Neural cell (in vitro differentiated cells): ENCODE data around the gene MRPL11.
"Not testable (repeated sequence)": the region's sequence is repeated elsewhere in the genome, so short reads cannot be mapped to it uniquely, and the experiment has no call there.

Experiments
- CTCF ChIP-seq: fragments of 450-650 bp; IDR thresholded peaks from 2 replicates; pipeline ENCODE4 v1.5.1; 2014; ENCODE audit warnings: antibody characterized with exemption, mild to moderate bottlenecking, moderate library complexity; ENCODE audit not compliant: poor library complexity, severe bottlenecking
- EP300 ChIP-seq: fragments of 450-650 bp; conservative IDR thresholded peaks from 2 replicates; pipeline ENCODE4 v1.6.1; 2014; ENCODE audit warnings: antibody characterized with exemption, mild to moderate bottlenecking, moderate library complexity; ENCODE audit not compliant: poor library complexity, severe bottlenecking
- EZH2 ChIP-seq: fragments of 200-600, 300-800 bp; shearing (Covaris generic), sonication (generic); IDR thresholded peaks from 2 replicates; pipeline ENCODE4 v1.6.1; 2014; ENCODE audit warnings: antibody characterized with exemption, low read length, borderline replicate concordance, mild to moderate bottlenecking; ENCODE audit not compliant: insufficient read depth, poor library complexity, severe bottlenecking
- MXI1 ChIP-seq: fragments of 450-650 bp; conservative IDR thresholded peaks from 2 replicates; pipeline ENCODE4 v1.6.1; 2014; ENCODE audit warnings: antibody characterized with exemption, mild to moderate bottlenecking; ENCODE audit not compliant: poor library complexity, severe bottlenecking
- POLR2AphosphoS5 ChIP-seq: IDR thresholded peaks from 2 replicates; pipeline ENCODE4 v1.6.1; 2012
- RAD21 ChIP-seq: fragments of 450-650 bp; conservative IDR thresholded peaks from 2 replicates; pipeline ENCODE4 v1.6.1; 2014; ENCODE audit warnings: antibody characterized with exemption, mild to moderate bottlenecking, moderate library complexity
- REST ChIP-seq: IDR thresholded peaks from 2 replicates; pipeline ENCODE4 v1.6.1; 2012; ENCODE audit warnings: borderline replicate concordance
- SMC3 ChIP-seq: fragments of 450-650 bp; conservative IDR thresholded peaks from 2 replicates; pipeline ENCODE4 v1.6.1; 2014; ENCODE audit warnings: antibody characterized with exemption, mild to moderate bottlenecking, moderate library complexity; ENCODE audit not compliant: poor library complexity
- TAF1 ChIP-seq: IDR thresholded peaks from 2 replicates; pipeline ENCODE4 v1.6.1; 2012; ENCODE audit warnings: low read depth

GRCh38 chr11:66440940-66441282 lies 2.3 kb upstream of the MRPL11 start:
- not testable (repeated sequence) for TF ChIP-seq CTCF, RAD21, EZH2, POLR2AphosphoS5, EP300, SMC3, REST, MXI1, TAF1
